ENCODE data around the gene MGLL.

MGLL gene

GRCh38 chr3:127751163-127751621 lies 71.1 kb downstream of the MGLL start:
- DNase-seq: no peak

GRCh38 chr3:127750226-127751031 lies 71.9 kb downstream of the MGLL start:
- DNase-seq: no peak

GRCh38 chr3:127749787-127750225 lies 72.5 kb downstream of the MGLL start:
- no peak for DNase-seq

- no peak for DNase-seq
These were observed 73.0 kb downstream of the MGLL start for GRCh38 chr3:127749361-127749760.

- no peak for DNase-seq
These were observed 73.5 kb downstream of the MGLL start for GRCh38 chr3:127748754-127749327.

GRCh38 chr3:127747751-127748521 lies 74.4 kb downstream of the MGLL start:
- DNase-seq: no peak

- no peak for DNase-seq
These were observed 75.2 kb downstream of the MGLL start for GRCh38 chr3:127747066-127747465.

GRCh38 chr3:127746400-127747057 lies 75.8 kb downstream of the MGLL start:
- no peak for DNase-seq

- no peak for DNase-seq
These were observed 76.5 kb downstream of the MGLL start for GRCh38 chr3:127745656-127746399.

- no peak for DNase-seq
These were observed 77.4 kb downstream of the MGLL start for GRCh38 chr3:127744875-127745274.

- DNase-seq: no peak
These were observed 78.0 kb downstream of the MGLL start for GRCh38 chr3:127744253-127744815.

- DNase-seq: no peak
These were observed 78.7 kb downstream of the MGLL start for GRCh38 chr3:127743351-127744252.

- DNase-seq: no peak
These were observed 79.7 kb downstream of the MGLL start for GRCh38 chr3:127742580-127742979.

GRCh38 chr3:127741690-127742089 lies 80.6 kb downstream of the MGLL start:
- DNase-seq: no peak

- no peak for DNase-seq
These were observed 81.1 kb downstream of the MGLL start for GRCh38 chr3:127741246-127741645.

- no peak for DNase-seq
These were observed 82.0 kb downstream of the MGLL start for GRCh38 chr3:127740136-127740915.

GRCh38 chr3:127739347-127740135 lies 82.8 kb downstream of the MGLL start:
- no peak for DNase-seq

- DNase-seq: no peak
These were observed 84.0 kb downstream of the MGLL start for GRCh38 chr3:127738192-127738840.
